ENCODE results near the gene KCNIP3.

Gene KCNIP3

GRCh38 chr2:95326433-95327140 is 29.4 kb downstream of the KCNIP3 start:
- DNase-seq, result no peak

GRCh38 chr2:95327861-95328260 is 30.7 kb downstream of the KCNIP3 start:
- DNase-seq, result no peak

GRCh38 chr2:95328358-95329125 is 31.4 kb downstream of the KCNIP3 start:
- DNase-seq, result no peak

- DNase-seq, result no peak
These were observed 32.3 kb downstream of the KCNIP3 start for GRCh38 chr2:95329401-95329800.

- peak in 20 of 58 donors; percentile 18 to 74 (median 24) for DNase-seq
These were observed 33.0 kb downstream of the KCNIP3 start for GRCh38 chr2:95329891-95330793.

GRCh38 chr2:95330794-95331338 is 33.7 kb downstream of the KCNIP3 start:
- no peak for DNase-seq

- no peak for DNase-seq
These were observed 34.5 kb downstream of the KCNIP3 start for GRCh38 chr2:95331606-95332005.

- no peak for DNase-seq
These were observed 34.9 kb downstream of the KCNIP3 start for GRCh38 chr2:95332036-95332435.

- DNase-seq, result no peak
These were observed 35.9 kb downstream of the KCNIP3 start for GRCh38 chr2:95333056-95333455.

- no peak for DNase-seq
These were observed 36.8 kb downstream of the KCNIP3 start for GRCh38 chr2:95333888-95334338.

GRCh38 chr2:95334916-95335641 is 37.9 kb downstream of the KCNIP3 start:
- DNase-seq, result no peak

- DNase-seq, result no peak
These were observed 39.3 kb downstream of the KCNIP3 start for GRCh38 chr2:95336406-95336805.

GRCh38 chr2:95337829-95338228 is 40.7 kb downstream of the KCNIP3 start:
- DNase-seq, result no peak

- DNase-seq, result no peak
These were observed 45.6 kb downstream of the KCNIP3 start for GRCh38 chr2:95342556-95343320.

- DNase-seq, result no peak
These were observed 46.5 kb downstream of the KCNIP3 start for GRCh38 chr2:95343429-95344214.

GRCh38 chr2:95344215-95344583 is 47.1 kb downstream of the KCNIP3 start:
- DNase-seq, result no peak

GRCh38 chr2:95344656-95345055 is 47.5 kb downstream of the KCNIP3 start:
- DNase-seq, result no peak

- no peak for DNase-seq
These were observed 48.0 kb downstream of the KCNIP3 start for GRCh38 chr2:95345081-95345562.

Measured in anterior cingulate cortex (tissue), 58 donors.